A673 (cell line): ENCODE results near the gene ABO. TPM values are rescaled to one million over a fixed set of nuclear protein-coding genes. Genes with fewer than 3 reads are reported as not detected.

Source experiments
- BruUV-seq: library from RNA; stranded (reverse); fragments of 400-500 nt; replicated peaks from 2 replicates; lab custom pipeline; 2021; lab: Mats Ljungman, UMichigan
- CTCF ChIA-PET: fragments of 300-600 bp; sonication (Branson Sonifier 250); formaldehyde crosslinking; loops from one replicate; lab custom pipeline; 2022; ENCODE audit warnings: antibody characterized with exemption; lab: Charles Lee
- POLR2A ChIA-PET: fragments of 300-600 bp; sonication (Branson Sonifier 250); formaldehyde crosslinking; loops from one replicate; lab custom pipeline; 2022; ENCODE audit warnings: antibody characterized with exemption; ENCODE audit not compliant: low non-redundant PET; lab: Charles Lee
- DNase-seq: peaks from one replicate; pipeline ENCODE4 v3.0.0-alpha.2; 2015; ENCODE audit warnings: low spot score
- H3K27ac ChIP-seq: fragments of 200-600 bp; sonication (generic); 2 replicates; pipeline ENCODE4 v1.5.1; 2016; ENCODE audit warnings: mixed run types, low read depth, mild to moderate bottlenecking, mixed read lengths, antibody characterized with exemption, low read length; ENCODE audit not compliant: poor library complexity, severe bottlenecking
- H3K27me3 ChIP-seq: fragments of 200-600 bp; sonication (generic); replicated peaks from 2 replicates; pipeline ENCODE4 v1.6.1; 2017; ENCODE audit warnings: mixed run types, low read depth, mild to moderate bottlenecking, mixed read lengths, antibody characterized with exemption, low read length; ENCODE audit not compliant: insufficient read depth, poor library complexity
- H3K36me3 ChIP-seq: fragments of 200-600 bp; sonication (generic); 2 replicates; pipeline ENCODE4 v1.6.1; 2016; ENCODE audit warnings: mixed run types, mild to moderate bottlenecking, mixed read lengths, antibody characterized with exemption, low read length; ENCODE audit not compliant: insufficient read depth, poor library complexity, severe bottlenecking
- H3K4me1 ChIP-seq: fragments of 200-600 bp; sonication (generic); 2 replicates; pipeline ENCODE4 v1.6.1; 2017; ENCODE audit warnings: mixed run types, mild to moderate bottlenecking, mixed read lengths, antibody characterized with exemption, low read length; ENCODE audit not compliant: insufficient read depth, poor library complexity, severe bottlenecking
- H3K4me3 ChIP-seq: fragments of 200-600 bp; sonication (generic); 2 replicates; pipeline ENCODE4 v1.5.1; 2016; ENCODE audit warnings: low read depth, mixed run types, mild to moderate bottlenecking, mixed read lengths, low read length; ENCODE audit not compliant: poor library complexity, severe bottlenecking
- H3K9me3 ChIP-seq: fragments of 200-600 bp; sonication (generic); 2 replicates; pipeline ENCODE4 v1.6.1; 2016; ENCODE audit warnings: mixed run types, low read depth, mild to moderate bottlenecking, mixed read lengths, antibody characterized with exemption, low read length; ENCODE audit not compliant: poor library complexity, severe bottlenecking
- CTCF ChIP-seq: fragments of 300-800, 200-600 bp; sonication (generic); conservative IDR thresholded peaks from 2 replicates; pipeline ENCODE4 v1.5.1; 2017; ENCODE audit warnings: low read depth, mild to moderate bottlenecking, antibody characterized with exemption, low read length, moderate library complexity, mixed read lengths
- EZH2 ChIP-seq: fragments of 200-600 bp; sonication (generic); IDR thresholded peaks from 2 replicates; pipeline ENCODE4 v1.6.1; 2017; ENCODE audit warnings: borderline replicate concordance, low read depth, mild to moderate bottlenecking, mixed read lengths, antibody characterized with exemption, low read length; ENCODE audit not compliant: poor library complexity, severe bottlenecking
- intact Hi-C: fragments of 100-400 bp; cut with micrococcal nuclease; formaldehyde crosslinking; loops from one replicate; pipeline ENCODE4 v1.10.0; 2022; ENCODE audit not compliant: unreplicated experiment
- total RNA-seq: library from RNA; stranded (reverse); gene quantifications from 2 replicates; pipeline ENCODE4 v1.2.3, GENCODE V29; 2021

The ABO gene
- total RNA-seq, 1 experiment from 2014 or later = not detected

- TF ChIP-seq CTCF = no peak
- no peak for TF ChIP-seq EZH2
- Histone ChIP-seq H3K4me1 (no peaks in the 10 kb centered on the region), H3K4me3 (no peak overlapping the region), H3K27me3 (no peaks in the 10 kb centered on the region), H3K9me3 (no peaks in the 10 kb centered on the region), H3K36me3 (no peaks in the 10 kb centered on the region), H3K27ac (no peak overlapping the region)
- POLR2A ChIA-PET = no interaction called here
- no peak for DNase-seq
- CTCF ChIA-PET = no interaction called here
- intact Hi-C loops = no loop called here
- BruUV-seq = no TSS peak
These were observed 41.0 kb upstream of the ABO start for GRCh38 chr9:133315997-133316396.

GRCh38 chr9:133309608-133310007 is 34.6 kb upstream of the ABO start:
- Histone ChIP-seq H3K36me3 (no peaks in the 10 kb centered on the region), H3K4me1 (no peaks in the 10 kb centered on the region), H3K27ac (no peak overlapping the region), H3K9me3 (no peaks in the 10 kb centered on the region), H3K4me3 (no peak overlapping the region), H3K27me3 (no peaks in the 10 kb centered on the region)
- POLR2A ChIA-PET = no interaction called here
- no TSS peak for BruUV-seq
- CTCF ChIA-PET = interaction anchor here (0.6 kb wide), 1 partner anchor 47 kb away, joined by 10 read pairs; the partner anchor contains the start of genes SURF1 and SURF2
- TF ChIP-seq EZH2 (no peak), CTCF (no peak)
- intact Hi-C loops = no loop called here
- DNase-seq = no peak

- ChIA-PET POLR2A (interaction anchor here (0.5 kb wide), 1 partner anchor 28 kb away, joined by 5 read pairs; the partner anchor contains the start of gene SURF6), CTCF (no interaction called here)
- Histone ChIP-seq H3K9me3 (no peaks in the 10 kb centered on the region), H3K4me1 (no peaks in the 10 kb centered on the region), H3K27me3 (no peaks in the 10 kb centered on the region), H3K4me3 (no peak overlapping the region), H3K27ac (no peak overlapping the region), H3K36me3 (no peaks in the 10 kb centered on the region)
- no peak for DNase-seq
- no TSS peak for BruUV-seq
- intact Hi-C loops = no loop called here
- TF ChIP-seq CTCF (no peak), EZH2 (no peak)
These were observed 32.3 kb upstream of the ABO start for GRCh38 chr9:133307301-133307700.
